ENCODE measurements around the gene PURB.

DNA sequence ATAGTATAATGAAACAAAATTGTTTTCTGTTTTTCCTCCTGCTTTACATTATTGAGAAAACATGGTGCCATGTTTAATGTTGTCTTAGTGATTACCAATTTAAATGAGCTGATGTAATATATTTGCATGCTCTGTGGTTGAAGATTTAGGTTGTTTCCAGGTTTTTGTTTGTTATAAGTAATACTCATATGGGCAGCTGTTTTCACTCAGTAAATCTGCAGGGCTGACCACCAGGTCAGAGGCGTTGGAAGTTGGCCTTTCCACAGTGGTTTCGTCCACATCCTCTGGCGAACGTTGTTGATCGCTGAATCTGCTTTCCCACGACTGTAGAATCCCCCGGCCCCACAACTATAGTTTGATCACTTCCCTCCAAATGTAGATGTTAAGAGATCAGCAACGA, 21.6 kb upstream of the PURB start:
- TF ChIP-seq EZH2 (IDR thresholded peaks at IDR 0.05; ENCODE audit: low read length) (no peak), CTCF (optimal IDR thresholded peaks at IDR 0.05 in 1 of 3, IDR thresholded peaks at IDR 0.05 in 1 of 3, conservative IDR thresholded peaks at IDR 0.05 in 1 of 3; ENCODE audit: extremely low read depth in 1 of 3, insufficient read depth in 2 of 3, low read length in 3 of 3) (no peak)
